CD4-positive, alpha-beta memory T cell (primary cell): ENCODE results near the gene WDR37. TPM values are rescaled to one million over a fixed set of nuclear protein-coding genes. Genes with fewer than 3 reads are reported as not detected.

Experiments
- CTCF ChIA-PET: fragments of 350-600 bp; sonication (Branson Sonifier 250); formaldehyde crosslinking; loops from one replicate; lab custom pipeline; 2021; ENCODE audit warnings: inconsistent platforms; ENCODE audit not compliant: partially characterized antibody; lab: Charles Lee
- POLR2A ChIA-PET: fragments of 350-600 bp; sonication (Branson Sonifier 250); formaldehyde crosslinking; loops from one replicate; lab custom pipeline; 2021; ENCODE audit not compliant: partially characterized antibody; lab: Charles Lee
- DNase-seq, 5 donors: peaks; one replicate each; pipeline versions ENCODE4 v3.0.0 to v3.0.0-alpha.2; 2020 to 2022; ENCODE audit warnings: mixed read lengths in 1 of 5
- H3K27ac ChIP-seq: one replicate; pipeline ENCODE4 v1.7.0; 2013; ENCODE audit warnings: low read depth, low read length
- H3K27me3 ChIP-seq: 2 replicates; pipeline ENCODE4 v1.7.0; 2013; ENCODE audit warnings: mild to moderate bottlenecking, low read length, moderate library complexity; ENCODE audit not compliant: insufficient read depth
- H3K36me3 ChIP-seq: 2 replicates; pipeline ENCODE4 v1.7.0; 2013; ENCODE audit warnings: mild to moderate bottlenecking, low read length, moderate library complexity; ENCODE audit not compliant: insufficient read depth
- H3K4me1 ChIP-seq: 2 replicates; pipeline ENCODE4 v1.7.0; 2013; ENCODE audit warnings: mild to moderate bottlenecking, low read length, moderate library complexity; ENCODE audit not compliant: insufficient read depth
- H3K4me3 ChIP-seq, 2 donors: one replicate each; pipeline ENCODE4 v1.7.0; 2013; ENCODE audit warnings: low read length in 2 of 2, mild to moderate bottlenecking in 1 of 2
- H3K9me3 ChIP-seq, 2 donors: one replicate each; pipeline ENCODE4 v1.7.0; 2013; ENCODE audit warnings: low read length in 2 of 2, control low read depth in 1 of 2; ENCODE audit not compliant: control insufficient read depth in 1 of 2
- H3K27ac Mint-ChIP-seq, 7 donors: one replicate each; pipeline ENCODE4 v1.8.0; 2020 to 2021; ENCODE audit warnings: mixed read lengths in 7 of 7, mild to moderate bottlenecking in 6 of 7, inconsistent platforms in 3 of 7, moderate library complexity in 3 of 7
- H3K27me3 Mint-ChIP-seq, 2 donors: one replicate each; pipeline ENCODE4 v1.8.0; 2020 to 2021; ENCODE audit warnings: mixed read lengths in 2 of 2
- H3K36me3 Mint-ChIP-seq, 2 donors: one replicate each; pipeline ENCODE4 v1.8.0; 2020 to 2021; ENCODE audit warnings: mixed read lengths in 2 of 2, inconsistent platforms in 1 of 2, mild to moderate bottlenecking in 1 of 2
- H3K4me1 Mint-ChIP-seq, 4 donors: one replicate each; pipeline ENCODE4 v1.8.0; 2020 to 2021; ENCODE audit warnings: mixed read lengths in 4 of 4, mild to moderate bottlenecking in 1 of 4
- H3K4me3 Mint-ChIP-seq, 8 donors: one replicate each; pipeline ENCODE4 v1.8.0; 2020 to 2021; ENCODE audit warnings: mixed read lengths in 8 of 8, mild to moderate bottlenecking in 7 of 8, moderate library complexity in 6 of 8, inconsistent platforms in 3 of 8
- H3K9me3 Mint-ChIP-seq, 8 donors: one replicate each; pipeline ENCODE4 v1.8.0; 2020 to 2021; ENCODE audit warnings: mixed read lengths in 8 of 8, mild to moderate bottlenecking in 5 of 8, inconsistent platforms in 3 of 8, moderate library complexity in 1 of 8
- intact Hi-C: fragments of 100-400 bp; cut with micrococcal nuclease; formaldehyde crosslinking; loops from one replicate; pipeline ENCODE4 v1.15.1; 2023
- polyA plus RNA-seq, 2 donors: library from polyadenylated mRNA; unstranded; fragments of 300-500 nt; fragmentation: Illumina TruSeq; gene quantifications; one replicate each; pipeline ENCODE4 v1.2.3, GENCODE V29; 2021
- total RNA-seq, 2 experiments: library from RNA; stranded (reverse); gene quantifications; one replicate each; pipeline ENCODE4 v1.2.3, GENCODE V29; 2021

WDR37 gene
- total and polyA plus RNA-seq, 4 experiments from 2014 or later, result 14.2 to 42.5 (median 29.8) TPM

DNA sequence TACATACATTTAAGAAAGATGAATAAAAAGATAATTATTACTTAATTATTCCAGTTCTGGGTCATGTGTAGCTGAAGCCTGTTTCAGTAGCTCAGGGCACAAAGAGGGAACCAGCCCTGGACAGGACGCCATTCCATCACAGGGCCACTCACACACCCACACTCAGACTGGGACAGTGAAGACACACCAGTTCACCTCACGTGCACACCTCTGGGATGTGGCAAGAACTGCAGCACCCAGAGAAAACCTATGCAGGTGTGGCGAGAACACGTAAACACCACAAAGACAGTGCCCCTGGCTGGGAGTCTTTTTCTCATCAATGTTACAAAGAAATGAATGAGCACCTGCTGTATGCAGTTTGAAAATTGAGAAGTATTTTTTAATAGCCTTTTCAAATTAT is 5.6 kb upstream of the WDR37 start:
- Mint-ChIP-seq H3K4me3 (peak overlapping the region; percentile 67 to 98 (median 95)), H3K27ac (peak overlapping the region; percentile 89 to 99 (median 99)), H3K9me3 (peaks cover 0 to 7% (median 0%) of the 10 kb centered on the region in 8 donors), H3K4me1 (peaks cover 45 to 90% (median 61%) of the 10 kb centered on the region in 4 donors), H3K27me3 (no peaks in the 10 kb centered on the region), H3K36me3 (peaks cover 0 to 49% of the 10 kb centered on the region in 2 donors)
- CTCF ChIA-PET, result interaction anchor here (1.0 to 1.5 kb wide), 3 partner anchors 13 to 61 kb away, joined by 3 to 6 read pairs (median 5); no protein-coding TSS in a partner anchor
- H3K9me3 ChIP-seq, result no peaks in the 10 kb centered on the region
- peak; percentile 45 to 78 (median 61) for DNase-seq
- intact Hi-C loops, result no loop called here
- no peaks in the 10 kb centered on the region for H3K27me3 ChIP-seq
- peak overlapping the region; percentile 96 for H3K27ac ChIP-seq
- peaks cover 70% of the 10 kb centered on the region for H3K4me1 ChIP-seq
- H3K4me3 ChIP-seq, result peak overlapping the region in 1 of 2 donors; percentile 6
- H3K36me3 ChIP-seq, result peaks cover 18% of the 10 kb centered on the region
- POLR2A ChIA-PET, result interaction anchor here (0.9 to 4.2 kb wide), 6 partner anchors 9 to 123 kb away, joined by 3 to 33 read pairs (median 5); partner anchors contain the start of genes GTPBP4 and LARP4B

DNA sequence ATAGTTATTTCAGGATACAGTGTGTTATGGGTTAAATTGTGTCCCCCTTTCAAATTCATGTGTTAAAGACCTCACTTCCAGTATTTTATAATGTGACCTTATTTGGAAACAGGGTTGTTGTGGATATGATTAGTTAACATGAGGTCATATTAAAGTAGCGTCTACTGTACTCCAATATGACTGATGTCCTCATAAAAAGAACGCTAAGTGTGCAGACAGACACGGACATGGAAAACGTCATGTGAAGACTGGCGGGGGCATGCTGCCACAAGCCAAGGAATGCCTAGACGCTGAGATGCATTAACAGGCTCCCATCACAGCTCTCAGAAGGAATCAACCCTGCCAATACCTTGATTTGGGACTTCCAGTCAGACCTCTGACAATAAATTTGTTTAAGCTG is 1.5 kb upstream of the WDR37 start:
- Histone ChIP-seq H3K27ac (no peak overlapping the region), H3K27me3 (no peaks in the 10 kb centered on the region), H3K36me3 (peaks cover 18% of the 10 kb centered on the region), H3K4me3 (no peak overlapping the region), H3K4me1 (peaks cover 74% of the 10 kb centered on the region), H3K9me3 (no peaks in the 10 kb centered on the region)
- CTCF ChIA-PET, result interaction anchor here (1.6 kb wide), 1 partner anchor 10 kb away, joined by 3 read pairs; no protein-coding TSS in a partner anchor
- POLR2A ChIA-PET, result interaction anchor here (3.6 kb wide), 1 partner anchor 10 kb away, joined by 22 read pairs; no protein-coding TSS in a partner anchor
- DNase-seq, result no peak
- H3K4me3 Mint-ChIP-seq, result peak overlapping the region; percentile 11 to 91 (median 70)
- H3K4me1 Mint-ChIP-seq, result peaks cover 45 to 97% (median 71%) of the 10 kb centered on the region in 4 donors
- H3K9me3 Mint-ChIP-seq, result no peaks in the 10 kb centered on the region
- intact Hi-C loops, result no loop called here
- H3K27ac Mint-ChIP-seq, result peak overlapping the region; percentile 32 to 99 (median 61)
- peaks cover 0 to 53% of the 10 kb centered on the region in 2 donors for H3K36me3 Mint-ChIP-seq
- no peaks in the 10 kb centered on the region for H3K27me3 Mint-ChIP-seq

DNA sequence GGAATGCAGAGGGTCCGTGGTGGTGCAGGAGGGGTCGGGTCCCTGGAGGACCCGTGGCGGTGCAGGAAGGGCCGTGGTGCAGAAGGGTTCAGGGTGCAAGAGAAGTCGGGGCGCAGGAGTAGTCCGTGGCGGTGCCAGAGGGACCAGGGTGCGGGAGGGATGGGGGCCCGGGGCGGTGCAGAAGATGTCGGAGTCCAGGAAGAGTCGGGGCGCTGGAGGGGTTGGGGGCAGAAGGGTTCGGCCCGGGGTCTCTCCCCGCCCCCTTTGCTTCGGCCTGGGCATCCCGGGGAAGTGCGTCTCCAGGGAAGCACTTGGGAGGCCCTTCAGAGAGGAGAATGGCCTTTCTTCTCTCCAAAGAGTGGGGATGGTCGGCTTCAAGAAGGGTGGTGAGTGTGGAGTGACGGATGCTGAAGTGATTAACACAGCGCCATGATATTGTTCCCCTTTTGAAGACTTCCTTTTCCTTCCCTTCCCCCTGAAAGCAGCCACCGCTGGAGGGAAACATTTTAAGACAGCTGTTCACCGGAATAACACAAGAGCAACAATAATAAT is 997 bp downstream of the WDR37 start:
- Mint-ChIP-seq H3K27me3 (no peaks in the 10 kb centered on the region), H3K4me1 (peaks cover 58 to 97% (median 78%) of the 10 kb centered on the region in 4 donors), H3K27ac (peak overlapping the region; percentile 92 to 99 (median 95)), H3K36me3 (peaks cover 0 to 47% of the 10 kb centered on the region in 2 donors), H3K9me3 (no peaks in the 10 kb centered on the region), H3K4me3 (peak overlapping the region; percentile 94 to 98 (median 96))
- POLR2A ChIA-PET, result interaction anchor here (1.2 to 3.6 kb wide), 6 partner anchors 8 to 126 kb away, joined by 4 to 22 read pairs (median 6); partner anchors contain the start of genes GTPBP4, IDI1 and LARP4B
- CTCF ChIA-PET, result no interaction called here
- no peaks in the 10 kb centered on the region for H3K9me3 ChIP-seq
- H3K27ac ChIP-seq, result peak overlapping the region; percentile 98
- H3K36me3 ChIP-seq, result peaks cover 18% of the 10 kb centered on the region
- H3K27me3 ChIP-seq, result no peaks in the 10 kb centered on the region
- peak overlapping the region; percentile 67 to 89 for H3K4me3 ChIP-seq
- intact Hi-C loops, result no loop called here
- peaks cover 79% of the 10 kb centered on the region for H3K4me1 ChIP-seq
- no peak for DNase-seq

DNA sequence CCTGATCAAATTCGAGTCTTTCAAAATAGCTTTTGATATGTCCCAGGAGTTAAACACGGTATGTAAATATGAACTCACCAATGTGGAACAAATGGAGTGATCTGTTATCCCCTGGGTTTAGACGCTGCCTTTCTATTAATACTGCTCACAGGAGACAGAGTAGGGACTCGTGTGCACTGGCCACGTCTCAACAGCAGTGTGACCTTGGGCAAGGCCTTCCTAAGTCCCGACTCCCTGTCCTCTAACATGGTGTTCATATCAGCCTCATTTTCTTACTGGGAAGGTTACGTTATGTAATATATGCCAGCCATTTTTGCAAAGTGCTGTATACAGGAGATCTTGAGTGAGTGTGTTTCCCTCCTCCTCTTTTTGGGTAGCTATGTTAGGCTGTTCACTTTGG is 1.8 kb downstream of the WDR37 start:
- Mint-ChIP-seq H3K27me3 (no peaks in the 10 kb centered on the region), H3K27ac (peak overlapping the region; percentile 61 to 99 (median 93)), H3K4me3 (peak overlapping the region; percentile 94 to 98 (median 96)), H3K4me1 (peaks cover 64 to 97% (median 79%) of the 10 kb centered on the region in 4 donors), H3K9me3 (no peaks in the 10 kb centered on the region), H3K36me3 (peaks cover 0 to 41% of the 10 kb centered on the region in 2 donors)
- ChIA-PET CTCF (no interaction called here), POLR2A (interaction anchor here (1.2 to 2.8 kb wide), 2 partner anchors 9 to 127 kb away, joined by 4 to 21 read pairs; partner anchors contain the start of genes IDI1 and LARP4B)
- peak overlapping the region in 1 of 2 donors; percentile 67 for H3K4me3 ChIP-seq
- H3K36me3 ChIP-seq, result peaks cover 14% of the 10 kb centered on the region
- peaks cover 82% of the 10 kb centered on the region for H3K4me1 ChIP-seq
- H3K9me3 ChIP-seq, result no peaks in the 10 kb centered on the region
- no peak for DNase-seq
- peak overlapping the region; percentile 98 for H3K27ac ChIP-seq
- intact Hi-C loops, result no loop called here
- H3K27me3 ChIP-seq, result no peaks in the 10 kb centered on the region

DNA sequence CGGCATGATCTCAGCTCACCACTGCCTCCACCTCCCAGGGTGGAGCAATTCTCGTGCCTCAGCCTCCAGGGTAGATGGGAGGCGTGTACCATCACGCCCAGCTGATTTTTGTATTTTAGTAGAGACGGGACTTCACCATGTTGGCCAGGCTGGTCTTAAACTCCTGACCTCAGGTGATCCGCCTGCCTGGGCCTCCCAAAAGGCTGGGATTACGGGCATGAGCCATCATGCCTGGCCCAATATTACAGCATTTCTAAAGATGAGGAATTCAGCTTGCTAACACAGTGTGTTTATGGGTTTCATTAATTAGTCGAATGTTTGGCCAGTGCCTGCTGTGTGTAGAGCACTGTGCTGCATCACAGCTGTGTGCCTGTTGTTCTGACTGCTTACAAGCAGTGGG is 3.7 kb downstream of the WDR37 start:
- H3K4me3 Mint-ChIP-seq, result peak overlapping the region in 5 of 8 donors; percentile 24 to 68 (median 44)
- no peaks in the 10 kb centered on the region for H3K27me3 ChIP-seq
- intact Hi-C loops, result no loop called here
- CTCF ChIA-PET, result no interaction called here
- H3K27ac ChIP-seq, result peak overlapping the region; percentile 35
- no peak for DNase-seq
- H3K4me3 ChIP-seq, result no peak overlapping the region
- POLR2A ChIA-PET, result interaction anchor here (1.4 kb wide), 1 partner anchor 9 kb away, joined by 3 read pairs; no protein-coding TSS in a partner anchor
- no peaks in the 10 kb centered on the region for H3K27me3 Mint-ChIP-seq
- H3K9me3 ChIP-seq, result no peaks in the 10 kb centered on the region
- H3K27ac Mint-ChIP-seq, result peak overlapping the region; percentile 81 to 99 (median 92)
- H3K4me1 Mint-ChIP-seq, result peaks cover 61 to 97% (median 79%) of the 10 kb centered on the region in 4 donors
- H3K9me3 Mint-ChIP-seq, result no peaks in the 10 kb centered on the region
- no peaks in the 10 kb centered on the region for H3K36me3 ChIP-seq
- H3K36me3 Mint-ChIP-seq, result peaks cover 0 to 29% of the 10 kb centered on the region in 2 donors
- peaks cover 82% of the 10 kb centered on the region for H3K4me1 ChIP-seq

DNA sequence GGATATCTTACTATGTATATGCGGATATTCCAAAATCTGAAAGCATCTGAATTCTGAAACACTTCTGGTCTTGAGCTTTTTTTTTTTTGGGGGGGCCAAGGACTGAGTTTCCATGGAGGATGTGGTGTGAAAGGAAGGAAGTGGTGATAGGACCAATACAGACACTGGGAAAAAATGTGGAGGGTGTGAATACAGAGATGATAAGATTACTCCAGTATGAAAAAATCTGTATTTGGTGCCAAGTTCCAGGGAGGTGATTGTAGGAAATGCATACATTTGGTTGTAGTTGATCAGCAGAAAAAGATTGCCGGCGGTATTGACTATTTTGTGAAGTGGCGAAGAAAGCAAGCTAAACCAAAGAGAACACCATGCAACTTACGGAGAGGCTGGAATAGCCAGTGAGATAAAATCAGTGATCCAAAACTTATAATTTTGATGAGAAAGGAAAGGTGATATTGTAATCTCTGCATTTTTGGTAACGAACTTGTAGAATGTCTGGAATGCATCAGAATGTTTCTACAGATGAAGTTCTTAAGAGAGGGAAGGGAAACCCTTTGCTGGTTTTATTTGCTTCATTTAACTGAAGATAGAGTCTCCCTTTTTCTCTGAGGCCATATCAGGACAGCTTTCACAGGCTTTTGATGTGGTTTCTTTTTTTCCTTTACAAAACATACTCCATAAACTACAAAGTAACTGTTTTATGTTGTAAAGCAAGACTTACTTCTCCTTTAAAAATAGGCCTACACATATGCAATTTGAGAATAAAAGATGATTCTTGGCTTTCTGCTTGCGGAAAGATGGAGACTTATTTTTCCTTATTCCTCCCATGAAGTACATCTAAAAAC is 6.0 kb downstream of the WDR37 start:
- H3K4me3 ChIP-seq, result peak overlapping the region in 1 of 2 donors; percentile 24
- intact Hi-C loops, result loop anchor here (2.0 kb wide), 1 partner anchor 13 kb away; the partner anchor contains the start of gene IDI1
- DNase-seq, result peak in 1 of 5 donors; percentile 37
- peak overlapping the region; percentile 47 for H3K27ac ChIP-seq
- Mint-ChIP-seq H3K4me1 (peaks cover 56 to 88% (median 78%) of the 10 kb centered on the region in 4 donors), H3K4me3 (peak overlapping the region; percentile 70 to 83 (median 77)), H3K27ac (peak overlapping the region; percentile 84 to 99 (median 92)), H3K27me3 (no peaks in the 10 kb centered on the region), H3K9me3 (no peaks in the 10 kb centered on the region), H3K36me3 (peaks cover 0 to 19% of the 10 kb centered on the region in 2 donors)
- no peaks in the 10 kb centered on the region for H3K9me3 ChIP-seq
- POLR2A ChIA-PET, result interaction anchor here (0.6 to 2.5 kb wide), 5 partner anchors 9 to 74 kb away, joined by 3 to 33 read pairs (median 3); partner anchors contain the start of genes GTPBP4 and IDI1
- no peaks in the 10 kb centered on the region for H3K27me3 ChIP-seq
- H3K36me3 ChIP-seq, result no peaks in the 10 kb centered on the region
- peaks cover 83% of the 10 kb centered on the region for H3K4me1 ChIP-seq
- CTCF ChIA-PET, result interaction anchor here (0.7 to 2.0 kb wide), 5 partner anchors 12 to 47 kb away, joined by 3 to 5 read pairs (median 4); partner anchors contain the start of gene IDI1
